Measurements from ENCODE around the gene RBM22. TPM values are rescaled to one million over a fixed set of nuclear protein-coding genes. Genes with fewer than 3 reads are reported as not detected.

Gene RBM22
- polyA plus RNA-seq, 1 of the 3 experiments (the other 2 are of a cell fraction) = 30.7 TPM

GRCh38 chr5:150653762-150654556, 46.9 kb downstream of the RBM22 start:
- Histone ChIP-seq H3K79me2 (ENCODE audit: insufficient read depth) (no peaks in the 10 kb centered on the region), H3K9ac (no peak overlapping the region), H3K4me2 (no peak overlapping the region), H3K4me1 (ENCODE audit: control insufficient read depth in 1 of 2, insufficient read depth in 2 of 2, low read depth in 1 of 2, low read length in 1 of 2) (peaks cover 9 to 59% of the 10 kb centered on the region in 2 experiments), H3K36me3 (replicated peaks in 1 of 2; ENCODE audit: control insufficient read depth in 1 of 2, insufficient read depth in 2 of 2, low read length in 1 of 2) (peaks cover 4 to 27% of the 10 kb centered on the region in 2 experiments), H3K27me3 (ENCODE audit: insufficient read depth) (no peaks in the 10 kb centered on the region), H2AFZ (ENCODE audit: low read depth) (no peak overlapping the region), H3K27ac (ENCODE audit: low read depth in 2 of 2, low read length in 1 of 2) (peak overlapping the region in 1 of 2 experiments; percentile 76; a peak in 2 of 4 replicates), H3K9me3 (no peaks in the 10 kb centered on the region), H4K20me1 (ENCODE audit: insufficient read depth) (no peaks in the 10 kb centered on the region; the same call in 1 of the 2 replicates), H3F3A (replicated peaks; ENCODE audit: insufficient read depth) (no peaks in the 10 kb centered on the region), H3K9me2 (no peaks in the 10 kb centered on the region), H3K4me3 (ENCODE audit: low read depth in 2 of 2, low read length in 1 of 2) (no peak overlapping the region)
- ChIA-PET POLR2A (interaction anchor here (1.5 to 2.3 kb wide), 2 partner anchors 23 to 52 kb away, joined by 5 to 7 read pairs; no protein-coding TSS in a partner anchor), CTCF (interaction anchor here (0.8 to 12.2 kb wide), 19 partner anchors 9 to 195 kb away, joined by 3 to 160 read pairs (median 5); partner anchors contain the start of genes RBM22 and SMIM3)
- WGBS (ENCODE audit: low lambda C conversion rate) = 85% methylated on average over 2 of the region's 2 CpGs
- no peak for DNase-seq
- TF ChIP-seq JUND (IDR thresholded peaks at IDR 0.05) = no peak
- TF ChIP-seq USF1 (IDR thresholded peaks at IDR 0.05; ENCODE audit: borderline replicate concordance, low read depth) = no peak
- TF ChIP-seq CTCF (IDR thresholded peaks at IDR 0.05) = no peak
- TF ChIP-seq TEAD4 (IDR thresholded peaks at IDR 0.05; ENCODE audit: borderline replicate concordance, insufficient read depth) = no peak
- no peak for TF ChIP-seq IRF3 (IDR thresholded peaks at IDR 0.05; ENCODE audit: low read depth, low read length)
- no peak for TF ChIP-seq NRF1 (IDR thresholded peaks at IDR 0.05; ENCODE audit: low read depth, low read length)

- no peak overlapping the region for H3K4me3 ChIP-seq (ENCODE audit: low read depth in 2 of 2, low read length in 1 of 2)
- H2AFZ ChIP-seq (ENCODE audit: low read depth) = no peak overlapping the region
- no peaks in the 10 kb centered on the region for H3K27me3 ChIP-seq (ENCODE audit: insufficient read depth)
- no peaks in the 10 kb centered on the region for H3K9me2 ChIP-seq
- CTCF ChIA-PET = interaction anchor here (0.6 to 12.2 kb wide), 23 partner anchors 8 to 196 kb away, joined by 3 to 160 read pairs (median 4); partner anchors contain the start of genes MYOZ3, RBM22 and SMIM3
- POLR2A ChIA-PET = interaction anchor here (1.5 to 2.3 kb wide), 2 partner anchors 22 to 52 kb away, joined by 5 to 7 read pairs; no protein-coding TSS in a partner anchor
- H3K36me3 ChIP-seq (replicated peaks in 1 of 2; ENCODE audit: control insufficient read depth in 1 of 2, insufficient read depth in 2 of 2, low read length in 1 of 2) = peaks cover 11 to 34% of the 10 kb centered on the region in 2 experiments
- 52% methylated on average over 5 of the region's 5 CpGs for WGBS (ENCODE audit: low lambda C conversion rate)
- no peaks in the 10 kb centered on the region for H3K79me2 ChIP-seq (ENCODE audit: insufficient read depth)
- H3F3A ChIP-seq (replicated peaks; ENCODE audit: insufficient read depth) = no peaks in the 10 kb centered on the region
- H3K9me3 ChIP-seq = no peaks in the 10 kb centered on the region
- H3K27ac ChIP-seq (ENCODE audit: low read depth in 2 of 2, low read length in 1 of 2) = peak overlapping the region in 1 of 2 experiments; percentile 76; a peak in 2 of 4 replicates
- peaks cover 9 to 59% of the 10 kb centered on the region in 2 experiments for H3K4me1 ChIP-seq (ENCODE audit: control insufficient read depth in 1 of 2, insufficient read depth in 2 of 2, low read depth in 1 of 2, low read length in 1 of 2)
- H3K9ac ChIP-seq = no peak overlapping the region
- peak; percentile 65 for DNase-seq
- H4K20me1 ChIP-seq (ENCODE audit: insufficient read depth) = no peaks in the 10 kb centered on the region; the same call in 1 of the 2 replicates
- peak overlapping the region; percentile 22; the same call in 1 of the 2 replicates for H3K4me2 ChIP-seq
- no peak for TF ChIP-seq MEF2A (IDR thresholded peaks at IDR 0.05; ENCODE audit: borderline replicate concordance, low read depth)
- no peak for TF ChIP-seq ZBTB33 (IDR thresholded peaks at IDR 0.05; ENCODE audit: borderline replicate concordance, low read depth)
- peak; percentile 55 for TF ChIP-seq CTCF (IDR thresholded peaks at IDR 0.05)
- no peak for TF ChIP-seq JUND (IDR thresholded peaks at IDR 0.05)
- no peak for TF ChIP-seq FOXM1 (IDR thresholded peaks at IDR 0.05; ENCODE audit: low read depth)
- TF ChIP-seq SMC3 (IDR thresholded peaks at IDR 0.05; ENCODE audit: low read depth, low read length) = peak; percentile 41
- TF ChIP-seq POLR2AphosphoS5 (IDR thresholded peaks at IDR 0.05; ENCODE audit: low read depth, low read length) = no peak
- no peak for TF ChIP-seq FOXJ3 (CRISPR knock-in tag; IDR thresholded peaks at IDR 0.05)
- no peak for TF ChIP-seq RFX5 (IDR thresholded peaks at IDR 0.05; ENCODE audit: low read length)
- TF ChIP-seq TCF12 (IDR thresholded peaks at IDR 0.05) = peak; percentile 33; the same call in 1 of the 2 replicates
- peak; percentile 26; the same call in 1 of the 2 replicates for TF ChIP-seq MXI1 (IDR thresholded peaks at IDR 0.05; ENCODE audit: low read depth, low read length)
Observed at GRCh38 chr5:150653145-150653761, 47.6 kb downstream of the RBM22 start.

All from SK-N-SH (cell line).